GM23338 (cell line): ENCODE results near the gene F12. TPM values are rescaled to one million over a fixed set of nuclear protein-coding genes. Genes with fewer than 3 reads are reported as not detected.

ENCODE experiments used
- ATAC-seq: fragments of 200-7000 bp; cut with Tn5 transposase; 3 replicates; pipeline ENCODE4 v1.9.1; 2020
- DNase-seq: peaks from one replicate; pipeline ENCODE4 v3.0.0-alpha.2; 2015; ENCODE audit warnings: low spot score
- H2AFZ ChIP-seq: fragments of 200-600 bp; sonication (generic); 2 replicates; pipeline ENCODE4 v1.8.0; 2016; ENCODE audit warnings: antibody characterized with exemption, mild to moderate bottlenecking, moderate library complexity
- H3F3A ChIP-seq: fragments of 200-600 bp; sonication (generic); replicated peaks from 2 replicates; pipeline ENCODE4 v1.8.0; 2017; ENCODE audit warnings: antibody characterized with exemption, mixed run types, low read depth
- H3K27ac ChIP-seq: fragments of 200-600 bp; sonication (generic); 2 replicates; pipeline ENCODE4 v1.6.1; 2016; ENCODE audit warnings: low read depth
- H3K27me3 ChIP-seq: fragments of 200-600 bp; sonication (generic); 2 replicates; pipeline ENCODE4 v1.8.0; 2016; ENCODE audit warnings: mild to moderate bottlenecking, mixed run types, moderate library complexity; ENCODE audit not compliant: insufficient read depth
- H3K36me3 ChIP-seq: fragments of 200-600 bp; sonication (generic); 2 replicates; pipeline ENCODE4 v1.8.0; 2016; ENCODE audit warnings: mild to moderate bottlenecking; ENCODE audit not compliant: insufficient read depth
- H3K4me1 ChIP-seq: fragments of 200-600 bp; sonication (generic); 2 replicates; pipeline ENCODE4 v1.8.0; 2016; ENCODE audit warnings: mild to moderate bottlenecking, moderate library complexity; ENCODE audit not compliant: insufficient read depth
- H3K4me2 ChIP-seq: fragments of 200-600 bp; sonication (generic); 2 replicates; pipeline ENCODE4 v1.7.1; 2017; ENCODE audit warnings: mixed run types
- H3K4me3 ChIP-seq: fragments of 200-600 bp; sonication (generic); 2 replicates; pipeline ENCODE4 v1.6.1; 2016; ENCODE audit warnings: mixed run types
- H3K79me2 ChIP-seq: fragments of 200-600 bp; sonication (generic); replicated peaks from 2 replicates; pipeline ENCODE4 v1.8.0; 2017; ENCODE audit warnings: mild to moderate bottlenecking; ENCODE audit not compliant: insufficient read depth
- H3K9me2 ChIP-seq: fragments of 200-600 bp; sonication (generic); 2 replicates; pipeline ENCODE4 v1.8.0; 2017; ENCODE audit not compliant: insufficient read depth
- H4K20me1 ChIP-seq: fragments of 200-600 bp; sonication (generic); replicated peaks from 2 replicates; pipeline ENCODE4 v1.8.0; 2017; ENCODE audit warnings: mild to moderate bottlenecking; ENCODE audit not compliant: insufficient read depth
- H3K27ac Mint-ChIP-seq: 2 replicates; pipeline ENCODE4 v1.8.0; 2020; ENCODE audit warnings: inconsistent platforms, mild to moderate bottlenecking, moderate library complexity, mixed read lengths
- H3K27me3 Mint-ChIP-seq: 3 replicates; pipeline ENCODE4 v1.8.0; 2022; ENCODE audit warnings: low read depth, mild to moderate bottlenecking, moderate library complexity, mixed read lengths, inconsistent platforms; ENCODE audit not compliant: insufficient read depth, poor library complexity
- H3K36me3 Mint-ChIP-seq: 3 replicates; pipeline ENCODE4 v1.8.0; 2021; ENCODE audit warnings: low read depth, mild to moderate bottlenecking, inconsistent platforms, moderate library complexity, mixed read lengths
- H3K4me1 Mint-ChIP-seq: 3 replicates; pipeline ENCODE4 v1.8.0; 2020; ENCODE audit warnings: mild to moderate bottlenecking, inconsistent platforms, mixed read lengths
- H3K4me3 Mint-ChIP-seq: 3 replicates; pipeline ENCODE4 v1.8.0; 2021; ENCODE audit warnings: moderate library complexity, mild to moderate bottlenecking, inconsistent platforms, mixed read lengths
- H3K9me3 Mint-ChIP-seq: 3 replicates; pipeline ENCODE4 v1.8.0; 2020; ENCODE audit warnings: moderate library complexity, mild to moderate bottlenecking, inconsistent platforms, mixed read lengths
- CREB1 ChIP-seq: fragments of 250-450 bp; sonication (Bioruptor Pico); IDR thresholded peaks from 2 replicates; pipeline ENCODE4 v1.5.0; 2020; ENCODE audit warnings: low read depth, mild to moderate bottlenecking, moderate library complexity
- EZH2 ChIP-seq: fragments of 200-600 bp; sonication (generic); IDR thresholded peaks from one replicate; pipeline ENCODE4 v1.8.0; 2017; ENCODE audit warnings: antibody characterized with exemption, mild to moderate bottlenecking, low read depth; ENCODE audit not compliant: unreplicated experiment
- EZH2phosphoT487 ChIP-seq: fragments of 200-600 bp; sonication (generic); IDR thresholded peaks from one replicate; pipeline ENCODE4 v1.8.1; 2018; ENCODE audit warnings: antibody characterized with exemption; ENCODE audit not compliant: unreplicated experiment
- JUNB ChIP-seq: IDR thresholded peaks from one replicate; pipeline ENCODE4 v1.6.1; 2016; ENCODE audit warnings: antibody characterized with exemption; ENCODE audit not compliant: unreplicated experiment
- NANOG ChIP-seq: IDR thresholded peaks from 2 replicates; pipeline ENCODE4 v1.6.1; 2016; ENCODE audit warnings: antibody characterized with exemption, borderline replicate concordance
- STAT1 ChIP-seq: IDR thresholded peaks from one replicate; pipeline ENCODE4 v1.6.1; 2016; ENCODE audit warnings: antibody characterized with exemption; ENCODE audit not compliant: unreplicated experiment
- ZNF114 ChIP-seq: fragments of 250-450 bp; sonication (Bioruptor Pico); IDR thresholded peaks from 2 replicates; pipeline ENCODE4 v1.5.0; 2020; ENCODE audit warnings: mild to moderate bottlenecking, moderate library complexity
- ZNF331 ChIP-seq: fragments of 250-450 bp; sonication (Bioruptor Pico); IDR thresholded peaks from 2 replicates; pipeline ENCODE4 v1.5.0; 2020; ENCODE audit warnings: low read depth, mild to moderate bottlenecking, moderate library complexity
- polyA plus RNA-seq: library from polyadenylated mRNA; unstranded; fragments of >200 nt; fragmentation: Nextera tagmentation; extraction: Ambion mirVana; gene quantifications from 2 replicates; pipeline ENCODE4 v1.2.1, GENCODE V29; 2016
- total RNA-seq: library from RNA; depleted of rRNA; stranded (reverse); fragments of >200 nt; shearing (Covaris generic); gene quantifications from 2 replicates; pipeline ENCODE4 v1.2.3, GENCODE V29; 2014
- TF ChIP-seq, protein P1 (sequence below): IDR thresholded peaks from 2 replicates; pipeline ENCODE4 v1.6.1; 2016; ENCODE audit warnings: antibody characterized with exemption
- TF ChIP-seq, protein P2 (sequence below): IDR thresholded peaks from one replicate; pipeline ENCODE4 v1.6.1; 2018; ENCODE audit warnings: antibody characterized with exemption; ENCODE audit not compliant: unreplicated experiment
- TF ChIP-seq, protein P3 (sequence below), 2 experiments: fragments of 200-600 bp in 1 of 2; sonication (generic) in 1 of 2; conservative IDR thresholded peaks; 2 replicates each; pipeline versions ENCODE4 v1.5.1 to v1.6.1; 2016 to 2017; ENCODE audit warnings: antibody characterized with exemption in 2 of 2, low read depth in 2 of 2, mild to moderate bottlenecking in 2 of 2, moderate library complexity in 1 of 2

F12 gene
- total and polyA plus RNA-seq, 2 experiments from 2014 or later, result 2.9 to 8.0 TPM

DNA sequence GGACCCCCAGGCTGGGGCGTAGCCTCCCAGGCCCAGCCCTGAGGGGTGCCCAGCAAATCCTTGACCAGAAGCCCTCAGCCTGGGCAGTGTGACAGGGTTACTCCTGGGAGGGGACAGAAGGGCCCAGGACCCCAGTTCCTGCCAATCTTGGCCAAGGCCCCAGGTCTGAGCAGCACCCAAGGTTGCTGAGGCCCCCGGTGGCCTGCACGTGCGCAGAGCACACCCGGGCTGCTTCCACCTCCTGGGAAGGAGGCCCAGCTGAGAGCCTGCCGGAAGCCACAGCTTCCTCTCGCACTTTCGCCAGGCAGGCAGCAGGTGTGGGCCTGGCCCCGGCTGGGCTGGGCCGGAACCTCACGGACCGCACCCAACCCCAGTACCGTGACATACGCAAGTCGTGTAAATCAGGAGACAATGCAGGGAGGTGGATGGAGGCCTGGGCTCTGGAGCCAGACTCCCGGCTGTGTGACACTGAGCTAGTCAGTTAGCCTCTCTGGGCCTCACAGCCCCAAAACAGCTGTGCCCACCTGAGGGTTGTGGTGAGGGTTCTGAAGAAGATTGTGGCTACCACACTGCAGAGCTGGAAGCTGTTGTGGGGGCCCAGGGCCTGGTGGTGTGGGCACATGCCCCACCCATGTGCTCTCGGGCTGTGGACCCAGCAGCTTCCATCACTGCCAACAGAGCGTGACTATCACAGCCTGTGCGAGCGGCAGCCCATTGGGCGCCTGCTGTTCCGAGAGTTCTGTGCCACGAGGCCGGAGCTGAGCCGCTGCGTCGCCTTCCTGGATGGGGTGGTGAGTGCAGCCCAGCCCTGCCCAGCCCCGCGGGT is 22.2 kb upstream of the F12 start (continued):
- TF ChIP-seq EZH2phosphoT487, result no peak
- no peak for TF ChIP-seq ZNF114 (CRISPR knock-in tag)
- TF ChIP-seq, protein P1, sequence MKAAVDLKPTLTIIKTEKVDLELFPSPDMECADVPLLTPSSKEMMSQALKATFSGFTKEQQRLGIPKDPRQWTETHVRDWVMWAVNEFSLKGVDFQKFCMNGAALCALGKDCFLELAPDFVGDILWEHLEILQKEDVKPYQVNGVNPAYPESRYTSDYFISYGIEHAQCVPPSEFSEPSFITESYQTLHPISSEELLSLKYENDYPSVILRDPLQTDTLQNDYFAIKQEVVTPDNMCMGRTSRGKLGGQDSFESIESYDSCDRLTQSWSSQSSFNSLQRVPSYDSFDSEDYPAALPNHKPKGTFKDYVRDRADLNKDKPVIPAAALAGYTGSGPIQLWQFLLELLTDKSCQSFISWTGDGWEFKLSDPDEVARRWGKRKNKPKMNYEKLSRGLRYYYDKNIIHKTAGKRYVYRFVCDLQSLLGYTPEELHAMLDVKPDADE, result no peak
- TF ChIP-seq, protein P2, sequence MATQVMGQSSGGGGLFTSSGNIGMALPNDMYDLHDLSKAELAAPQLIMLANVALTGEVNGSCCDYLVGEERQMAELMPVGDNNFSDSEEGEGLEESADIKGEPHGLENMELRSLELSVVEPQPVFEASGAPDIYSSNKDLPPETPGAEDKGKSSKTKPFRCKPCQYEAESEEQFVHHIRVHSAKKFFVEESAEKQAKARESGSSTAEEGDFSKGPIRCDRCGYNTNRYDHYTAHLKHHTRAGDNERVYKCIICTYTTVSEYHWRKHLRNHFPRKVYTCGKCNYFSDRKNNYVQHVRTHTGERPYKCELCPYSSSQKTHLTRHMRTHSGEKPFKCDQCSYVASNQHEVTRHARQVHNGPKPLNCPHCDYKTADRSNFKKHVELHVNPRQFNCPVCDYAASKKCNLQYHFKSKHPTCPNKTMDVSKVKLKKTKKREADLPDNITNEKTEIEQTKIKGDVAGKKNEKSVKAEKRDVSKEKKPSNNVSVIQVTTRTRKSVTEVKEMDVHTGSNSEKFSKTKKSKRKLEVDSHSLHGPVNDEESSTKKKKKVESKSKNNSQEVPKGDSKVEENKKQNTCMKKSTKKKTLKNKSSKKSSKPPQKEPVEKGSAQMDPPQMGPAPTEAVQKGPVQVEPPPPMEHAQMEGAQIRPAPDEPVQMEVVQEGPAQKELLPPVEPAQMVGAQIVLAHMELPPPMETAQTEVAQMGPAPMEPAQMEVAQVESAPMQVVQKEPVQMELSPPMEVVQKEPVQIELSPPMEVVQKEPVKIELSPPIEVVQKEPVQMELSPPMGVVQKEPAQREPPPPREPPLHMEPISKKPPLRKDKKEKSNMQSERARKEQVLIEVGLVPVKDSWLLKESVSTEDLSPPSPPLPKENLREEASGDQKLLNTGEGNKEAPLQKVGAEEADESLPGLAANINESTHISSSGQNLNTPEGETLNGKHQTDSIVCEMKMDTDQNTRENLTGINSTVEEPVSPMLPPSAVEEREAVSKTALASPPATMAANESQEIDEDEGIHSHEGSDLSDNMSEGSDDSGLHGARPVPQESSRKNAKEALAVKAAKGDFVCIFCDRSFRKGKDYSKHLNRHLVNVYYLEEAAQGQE, result no peak
- no peak for TF ChIP-seq NANOG
- no peak for TF ChIP-seq STAT1
- no peak for TF ChIP-seq JUNB
- TF ChIP-seq ZNF331 (CRISPR knock-in tag), result no peak
- TF ChIP-seq, protein P3, sequence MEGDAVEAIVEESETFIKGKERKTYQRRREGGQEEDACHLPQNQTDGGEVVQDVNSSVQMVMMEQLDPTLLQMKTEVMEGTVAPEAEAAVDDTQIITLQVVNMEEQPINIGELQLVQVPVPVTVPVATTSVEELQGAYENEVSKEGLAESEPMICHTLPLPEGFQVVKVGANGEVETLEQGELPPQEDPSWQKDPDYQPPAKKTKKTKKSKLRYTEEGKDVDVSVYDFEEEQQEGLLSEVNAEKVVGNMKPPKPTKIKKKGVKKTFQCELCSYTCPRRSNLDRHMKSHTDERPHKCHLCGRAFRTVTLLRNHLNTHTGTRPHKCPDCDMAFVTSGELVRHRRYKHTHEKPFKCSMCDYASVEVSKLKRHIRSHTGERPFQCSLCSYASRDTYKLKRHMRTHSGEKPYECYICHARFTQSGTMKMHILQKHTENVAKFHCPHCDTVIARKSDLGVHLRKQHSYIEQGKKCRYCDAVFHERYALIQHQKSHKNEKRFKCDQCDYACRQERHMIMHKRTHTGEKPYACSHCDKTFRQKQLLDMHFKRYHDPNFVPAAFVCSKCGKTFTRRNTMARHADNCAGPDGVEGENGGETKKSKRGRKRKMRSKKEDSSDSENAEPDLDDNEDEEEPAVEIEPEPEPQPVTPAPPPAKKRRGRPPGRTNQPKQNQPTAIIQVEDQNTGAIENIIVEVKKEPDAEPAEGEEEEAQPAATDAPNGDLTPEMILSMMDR (conservative IDR thresholded peaks at IDR 0.05; ENCODE audit: low read depth in 2 of 2), result no peak
- no peak for TF ChIP-seq CREB1

DNA sequence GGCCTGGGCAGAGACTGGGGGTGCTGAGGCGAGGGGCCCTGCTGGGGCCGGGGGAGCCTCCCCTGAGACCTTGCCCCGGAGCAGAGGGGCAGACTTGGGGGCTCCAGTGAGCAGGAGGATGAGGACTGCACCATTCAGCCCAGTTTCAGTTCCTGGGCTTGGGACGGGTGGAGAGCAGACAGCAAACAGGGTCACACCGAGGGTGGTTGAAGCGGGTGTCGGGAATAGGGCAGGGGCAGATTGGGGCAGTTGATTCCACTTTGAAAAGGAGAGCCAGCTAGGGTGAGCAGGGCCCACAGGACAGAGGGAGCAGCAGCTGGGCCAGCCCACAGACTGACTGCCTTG is 21.6 kb upstream of the F12 start:
- peaks cover 15% of the 10 kb centered on the region; the same call in 1 of the 2 replicates for H3K4me1 ChIP-seq
- peaks cover 3% of the 10 kb centered on the region; the same call in 1 of the 2 replicates for H3K36me3 ChIP-seq
- 0 out of 2 replicates have a peak, but pooled peaks cover 9% of the 10 kb centered on the region for H3F3A ChIP-seq
- Mint-ChIP-seq H3K4me1 (peaks cover 18% of the 10 kb centered on the region), H3K9me3 (no peaks in the 10 kb centered on the region), H3K27me3 (peaks cover 13% of the 10 kb centered on the region), H3K36me3 (peaks cover 27% of the 10 kb centered on the region), H3K27ac (no peak overlapping the region), H3K4me3 (no peak overlapping the region)
- peaks cover 21% of the 10 kb centered on the region for H3K79me2 ChIP-seq
- no peak overlapping the region for H2AFZ ChIP-seq
- no peaks in the 10 kb centered on the region for H3K27me3 ChIP-seq
- no peak for ATAC-seq
- H4K20me1 ChIP-seq, result peaks cover 13% of the 10 kb centered on the region
- DNase-seq, result no peak
- no peak overlapping the region for H3K4me2 ChIP-seq
- no peak overlapping the region for H3K4me3 ChIP-seq
- no peaks in the 10 kb centered on the region for H3K9me2 ChIP-seq
- H3K27ac ChIP-seq, result no peak overlapping the region
- no peak for TF ChIP-seq STAT1
- TF ChIP-seq, protein P2, result no peak
- TF ChIP-seq EZH2, result no peak
- TF ChIP-seq JUNB, result no peak
- TF ChIP-seq ZNF114 (CRISPR knock-in tag), result no peak
- TF ChIP-seq EZH2phosphoT487, result no peak
- TF ChIP-seq, protein P3 (conservative IDR thresholded peaks at IDR 0.05; ENCODE audit: low read depth in 2 of 2), result no peak
- no peak for TF ChIP-seq ZNF331 (CRISPR knock-in tag)
- no peak for TF ChIP-seq CREB1
- TF ChIP-seq, protein P1, result no peak
- no peak for TF ChIP-seq NANOG
